ACC112 (cell line): ENCODE results near the gene AMBRA1.

Experiments used
- H2AFZ ChIP-seq: fragments of 200-600 bp; sonication (generic); one replicate; pipeline ENCODE4 v1.6.0; 2017; ENCODE audit warnings: antibody characterized with exemption, low read length; ENCODE audit not compliant: unreplicated experiment
- H3K27ac ChIP-seq: fragments of 200-600 bp; sonication (generic); 2 replicates; pipeline ENCODE4 v1.5.1; 2014; ENCODE audit warnings: low read depth, mild to moderate bottlenecking, antibody characterized with exemption, low read length, moderate library complexity
- H3K27me3 ChIP-seq: fragments of 200-600 bp; sonication (generic); 2 replicates; pipeline ENCODE4 v1.6.1; 2014; ENCODE audit warnings: mild to moderate bottlenecking, antibody characterized with exemption, low read length, moderate library complexity, mixed read lengths; ENCODE audit not compliant: insufficient read depth
- H3K36me3 ChIP-seq: fragments of 200-600 bp; sonication (generic); 2 replicates; pipeline ENCODE4 v1.6.1; 2016; ENCODE audit warnings: mild to moderate bottlenecking, antibody characterized with exemption, low read length, moderate library complexity, mixed read lengths; ENCODE audit not compliant: insufficient read depth
- H3K4me1 ChIP-seq: fragments of 200-600 bp; sonication (generic); one replicate; pipeline ENCODE4 v1.6.1; 2016; ENCODE audit warnings: low read length, mixed read lengths; ENCODE audit not compliant: insufficient read depth, unreplicated experiment, control insufficient read depth
- H3K4me3 ChIP-seq: fragments of 200-600 bp; sonication (generic); 2 replicates; pipeline ENCODE4 v1.5.1; 2014; ENCODE audit warnings: mild to moderate bottlenecking, low read depth, low read length
- H3K79me2 ChIP-seq: fragments of 200-600 bp; sonication (generic); one replicate; pipeline ENCODE4 v1.6.0; 2016; ENCODE audit warnings: low read length; ENCODE audit not compliant: control insufficient read depth, unreplicated experiment, insufficient read depth

The AMBRA1 gene

GRCh38 chr11:46499821-46500220 is 94.0 kb downstream of the AMBRA1 start:
- no peaks in the 10 kb centered on the region for H3K4me1 ChIP-seq
- H3K36me3 ChIP-seq: no peaks in the 10 kb centered on the region; the same call in 1 of the 2 replicates
- no peak overlapping the region for H3K4me3 ChIP-seq
- H3K79me2 ChIP-seq: no peaks in the 10 kb centered on the region
- H2AFZ ChIP-seq: no peak overlapping the region
- no peaks in the 10 kb centered on the region for H3K27me3 ChIP-seq
- no peak overlapping the region for H3K27ac ChIP-seq

- H3K27ac ChIP-seq: no peak overlapping the region
- H3K4me3 ChIP-seq: no peak overlapping the region
- no peaks in the 10 kb centered on the region for H3K4me1 ChIP-seq
- no peaks in the 10 kb centered on the region for H3K36me3 ChIP-seq
- H3K79me2 ChIP-seq: no peaks in the 10 kb centered on the region
- no peak overlapping the region for H2AFZ ChIP-seq
- no peaks in the 10 kb centered on the region for H3K27me3 ChIP-seq
Observed at GRCh38 chr11:46498968-46499367, 94.9 kb downstream of the AMBRA1 start.

GRCh38 chr11:46498179-46498578 is 95.6 kb downstream of the AMBRA1 start:
- H3K4me1 ChIP-seq: no peaks in the 10 kb centered on the region
- H3K36me3 ChIP-seq: no peaks in the 10 kb centered on the region
- no peak overlapping the region for H3K4me3 ChIP-seq
- no peaks in the 10 kb centered on the region for H3K79me2 ChIP-seq
- H2AFZ ChIP-seq: no peak overlapping the region
- H3K27me3 ChIP-seq: no peaks in the 10 kb centered on the region
- no peak overlapping the region for H3K27ac ChIP-seq

- Histone ChIP-seq H3K27me3 (no peaks in the 10 kb centered on the region), H3K4me1 (no peaks in the 10 kb centered on the region), H3K79me2 (no peaks in the 10 kb centered on the region), H3K36me3 (no peaks in the 10 kb centered on the region), H2AFZ (no peak overlapping the region), H3K27ac (no peak overlapping the region), H3K4me3 (no peak overlapping the region)
Observed at GRCh38 chr11:46497498-46497897, 96.3 kb downstream of the AMBRA1 start.

- no peak overlapping the region for H3K27ac ChIP-seq
- H3K4me3 ChIP-seq: no peak overlapping the region
- no peaks in the 10 kb centered on the region for H3K79me2 ChIP-seq
- H3K36me3 ChIP-seq: no peaks in the 10 kb centered on the region
- no peaks in the 10 kb centered on the region for H3K4me1 ChIP-seq
- no peak overlapping the region for H2AFZ ChIP-seq
- H3K27me3 ChIP-seq: no peaks in the 10 kb centered on the region
Observed at GRCh38 chr11:46493791-46494190, 100.0 kb downstream of the AMBRA1 start.

GRCh38 chr11:46492532-46492931 is 101.3 kb downstream of the AMBRA1 start:
- no peaks in the 10 kb centered on the region for H3K27me3 ChIP-seq
- no peaks in the 10 kb centered on the region for H3K4me1 ChIP-seq
- H3K79me2 ChIP-seq: no peaks in the 10 kb centered on the region
- no peaks in the 10 kb centered on the region for H3K36me3 ChIP-seq
- no peak overlapping the region for H3K4me3 ChIP-seq
- no peak overlapping the region for H2AFZ ChIP-seq
- no peak overlapping the region for H3K27ac ChIP-seq

- H3K36me3 ChIP-seq: no peaks in the 10 kb centered on the region
- H3K4me1 ChIP-seq: no peaks in the 10 kb centered on the region
Observed at GRCh38 chr11:46491661-46492330, 102.0 kb downstream of the AMBRA1 start.

GRCh38 chr11:46490666-46491065 is 103.2 kb downstream of the AMBRA1 start:
- Histone ChIP-seq H2AFZ (no peak overlapping the region), H3K27me3 (no peaks in the 10 kb centered on the region), H3K27ac (no peak overlapping the region), H3K4me1 (no peaks in the 10 kb centered on the region), H3K4me3 (no peak overlapping the region), H3K36me3 (no peaks in the 10 kb centered on the region), H3K79me2 (no peaks in the 10 kb centered on the region)

More at GRCh38 chr11:46491661-46492330, 102.0 kb downstream of the AMBRA1 start:
- no peak overlapping the region for H2AFZ ChIP-seq
- H3K27ac ChIP-seq: no peak overlapping the region
- H3K79me2 ChIP-seq: no peaks in the 10 kb centered on the region
- H3K27me3 ChIP-seq: no peaks in the 10 kb centered on the region
- H3K4me3 ChIP-seq: no peak overlapping the region

- no peaks in the 10 kb centered on the region for H3K27me3 ChIP-seq
- no peak overlapping the region for H2AFZ ChIP-seq
- H3K4me3 ChIP-seq: no peak overlapping the region
- no peaks in the 10 kb centered on the region for H3K36me3 ChIP-seq
- H3K79me2 ChIP-seq: no peaks in the 10 kb centered on the region
- no peak overlapping the region for H3K27ac ChIP-seq
- no peaks in the 10 kb centered on the region for H3K4me1 ChIP-seq
Observed at GRCh38 chr11:46489656-46490560, 103.9 kb downstream of the AMBRA1 start.

GRCh38 chr11:46485856-46486443 is 107.9 kb downstream of the AMBRA1 start:
- Histone ChIP-seq H3K27ac (no peak overlapping the region), H2AFZ (no peak overlapping the region), H3K79me2 (no peaks in the 10 kb centered on the region), H3K36me3 (no peaks in the 10 kb centered on the region), H3K4me3 (no peak overlapping the region), H3K27me3 (no peaks in the 10 kb centered on the region), H3K4me1 (no peaks in the 10 kb centered on the region)
